ENCODE data around the gene RTL10. TPM values are rescaled to one million over a fixed set of nuclear protein-coding genes. Genes with fewer than 3 reads are reported as not detected.

RTL10 gene
- total and polyA plus RNA-seq, 2 of the 8 experiments (the other 6 are each of a cell fraction or from before 2014, with no cell fraction given), result 11.5 to 18.8 TPM

DNA sequence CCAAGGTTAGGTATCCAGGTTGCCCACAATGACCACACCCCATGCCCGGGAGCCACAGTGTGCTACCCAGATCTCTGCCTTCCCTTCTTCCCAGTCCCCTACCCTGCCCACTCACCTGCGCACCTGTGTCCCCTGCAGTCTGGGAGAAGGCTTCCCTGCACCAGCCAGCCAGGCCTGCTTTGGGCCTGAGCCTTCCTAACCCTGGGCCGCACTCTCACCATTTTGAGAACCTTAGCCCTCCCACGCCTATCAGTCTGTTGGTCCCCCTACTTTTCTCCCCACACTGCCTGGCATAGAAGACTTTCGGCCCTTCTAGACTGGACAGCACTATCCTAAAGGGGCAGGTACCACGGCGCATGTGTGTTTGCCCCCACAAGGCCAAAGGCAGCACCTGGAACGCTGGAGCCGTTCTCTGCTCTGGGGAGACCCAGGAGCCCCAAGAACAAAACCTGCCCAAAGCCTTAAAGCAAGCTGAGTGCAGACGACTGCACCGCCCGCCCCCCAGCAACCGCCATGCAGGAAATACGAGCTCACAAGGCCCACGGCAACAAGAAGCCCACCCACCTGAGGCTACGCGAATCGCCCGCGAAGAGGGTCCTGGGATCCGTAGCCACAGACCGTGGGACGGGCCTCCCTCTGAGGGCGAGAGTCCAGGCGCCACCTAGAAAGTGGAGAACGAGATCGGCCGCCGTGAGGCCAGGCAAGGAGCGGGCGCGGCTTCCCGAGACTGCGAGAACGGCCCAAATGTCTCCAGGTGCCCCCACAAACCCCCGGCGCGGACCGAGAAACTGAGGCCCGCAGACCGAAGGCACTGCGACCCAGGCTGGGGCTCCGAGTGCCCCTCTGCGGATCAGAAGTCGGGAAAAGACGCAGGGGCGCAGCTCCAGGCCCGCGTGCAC is 546 bp downstream of the RTL10 start (continued):
- TF ChIP-seq SAP30 (IDR thresholded peaks at IDR 0.05; ENCODE audit: insufficient read depth, insufficient replicate concordance, low read length) (no peak), RFX5 (IDR thresholded peaks at IDR 0.05; ENCODE audit: borderline replicate concordance, low read depth, low read length) (no peak), BRCA1 (IDR thresholded peaks at IDR 0.05; ENCODE audit: low read depth, low read length) (no peak), KDM4A (IDR thresholded peaks at IDR 0.05; ENCODE audit: low read depth, low read length, severe bottlenecking) (no peak), HDAC2 (IDR thresholded peaks at IDR 0.05; ENCODE audit: borderline replicate concordance in 1 of 2, low read depth in 2 of 2, low read length in 2 of 2) (no peak), CHD1 (IDR thresholded peaks at IDR 0.05; ENCODE audit: low read depth, low read length) (no peak), ASH2L (IDR thresholded peaks at IDR 0.05; ENCODE audit: low read length) (no peak)
- TF ChIP-seq, protein P1, sequence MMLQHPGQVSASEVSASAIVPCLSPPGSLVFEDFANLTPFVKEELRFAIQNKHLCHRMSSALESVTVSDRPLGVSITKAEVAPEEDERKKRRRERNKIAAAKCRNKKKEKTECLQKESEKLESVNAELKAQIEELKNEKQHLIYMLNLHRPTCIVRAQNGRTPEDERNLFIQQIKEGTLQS (IDR thresholded peaks at IDR 0.05; ENCODE audit: insufficient read depth, low read depth, low read length), result no peak
